ENCODE results near the gene LBHD2.
A peak's percentile ranks its signal among the peaks of the same experiment; 100 is the strongest.

The LBHD2 gene

DNA sequence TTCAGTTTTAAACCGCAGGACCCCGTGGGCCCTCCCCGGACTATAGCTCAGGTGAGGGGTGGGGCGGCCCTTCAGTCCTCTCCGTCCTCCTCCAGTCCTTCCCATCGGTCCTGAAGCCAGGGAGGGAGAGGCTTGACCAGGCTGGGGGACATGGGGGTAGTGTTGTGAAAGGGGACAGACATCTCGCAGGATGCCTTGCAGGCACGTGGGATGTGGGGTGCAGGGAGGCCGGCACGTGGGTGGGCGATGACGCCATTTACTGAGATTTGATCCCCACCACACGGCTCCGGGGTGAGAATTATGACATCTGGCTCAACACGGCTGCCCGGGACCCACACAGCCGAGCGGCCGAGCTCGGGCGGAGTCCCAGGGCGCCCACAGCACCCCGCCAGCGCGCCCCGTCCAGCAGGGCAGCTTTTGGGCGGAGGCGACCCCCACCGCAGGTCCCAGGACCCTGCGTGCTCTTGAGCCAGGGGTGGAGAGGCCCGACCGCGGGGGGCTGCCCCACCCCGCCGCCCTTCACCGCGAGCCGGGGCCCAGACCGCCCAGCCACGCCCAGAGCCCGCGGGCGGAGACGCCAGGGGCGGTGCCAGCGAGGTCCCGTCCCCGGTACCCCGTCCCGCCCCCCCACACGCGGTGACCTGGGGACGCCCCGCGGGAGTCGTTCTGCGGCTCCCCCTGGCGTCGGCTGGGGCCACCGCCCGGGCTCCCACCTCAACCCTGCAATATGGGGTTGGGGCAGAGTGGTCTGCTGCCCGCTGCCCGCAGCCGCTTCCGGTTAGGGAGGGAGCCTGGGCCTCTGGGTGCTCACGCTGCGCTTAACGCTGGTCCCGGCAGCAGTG is 7.3 kb downstream of the LBHD2 start:
- H3K4me3 ChIP-seq (ENCODE audit: low read depth, low read length): peak overlapping the region; percentile 50
- peak; percentile 79 for DNase-seq (ENCODE audit: low read depth)
- peak; percentile 66 for TF ChIP-seq CTCF (IDR thresholded peaks at IDR 0.05; ENCODE audit: insufficient read depth, low read depth, low read length, missing control alignments)

- DNase-seq (ENCODE audit: low read depth): no peak
- TF ChIP-seq CTCF (IDR thresholded peaks at IDR 0.05; ENCODE audit: insufficient read depth, low read depth, low read length, missing control alignments): no peak
- peak overlapping the region; percentile 50 for H3K4me3 ChIP-seq (ENCODE audit: low read depth, low read length)
Observed at GRCh38 chr14:103091883-103092222, 7.8 kb downstream of the LBHD2 start.

DNA sequence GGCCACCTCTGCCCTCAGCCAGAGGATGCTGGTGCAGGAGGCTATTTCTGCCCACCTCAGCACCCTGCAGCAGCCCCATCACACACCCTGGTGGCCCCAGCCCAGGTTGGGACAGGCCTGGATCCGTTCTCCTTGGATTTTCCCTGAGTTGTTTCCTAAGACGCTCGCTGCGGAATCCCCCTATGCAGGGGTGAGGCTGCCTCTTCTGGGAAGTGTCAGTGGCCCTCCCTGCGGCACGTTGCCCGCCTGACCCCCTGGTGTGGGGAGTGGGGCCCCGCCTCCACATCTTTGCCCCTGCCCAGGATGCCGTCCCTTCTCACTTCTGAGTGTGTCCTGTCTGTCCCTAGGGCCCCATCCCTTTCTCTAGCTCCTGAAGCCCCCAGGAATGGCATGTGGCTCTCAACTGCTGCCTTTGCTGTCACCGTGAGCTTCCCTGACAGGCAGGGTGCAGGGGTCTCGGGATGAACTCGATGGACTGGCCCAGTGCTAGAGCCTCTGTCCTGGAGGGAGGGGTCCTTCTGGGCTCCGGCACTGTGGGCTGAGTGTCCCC is 9.9 kb downstream of the LBHD2 start:
- TF ChIP-seq CTCF (IDR thresholded peaks at IDR 0.05; ENCODE audit: insufficient read depth, low read depth, low read length, missing control alignments): no peak
- no peak overlapping the region for H3K4me3 ChIP-seq (ENCODE audit: low read depth, low read length)

DNA sequence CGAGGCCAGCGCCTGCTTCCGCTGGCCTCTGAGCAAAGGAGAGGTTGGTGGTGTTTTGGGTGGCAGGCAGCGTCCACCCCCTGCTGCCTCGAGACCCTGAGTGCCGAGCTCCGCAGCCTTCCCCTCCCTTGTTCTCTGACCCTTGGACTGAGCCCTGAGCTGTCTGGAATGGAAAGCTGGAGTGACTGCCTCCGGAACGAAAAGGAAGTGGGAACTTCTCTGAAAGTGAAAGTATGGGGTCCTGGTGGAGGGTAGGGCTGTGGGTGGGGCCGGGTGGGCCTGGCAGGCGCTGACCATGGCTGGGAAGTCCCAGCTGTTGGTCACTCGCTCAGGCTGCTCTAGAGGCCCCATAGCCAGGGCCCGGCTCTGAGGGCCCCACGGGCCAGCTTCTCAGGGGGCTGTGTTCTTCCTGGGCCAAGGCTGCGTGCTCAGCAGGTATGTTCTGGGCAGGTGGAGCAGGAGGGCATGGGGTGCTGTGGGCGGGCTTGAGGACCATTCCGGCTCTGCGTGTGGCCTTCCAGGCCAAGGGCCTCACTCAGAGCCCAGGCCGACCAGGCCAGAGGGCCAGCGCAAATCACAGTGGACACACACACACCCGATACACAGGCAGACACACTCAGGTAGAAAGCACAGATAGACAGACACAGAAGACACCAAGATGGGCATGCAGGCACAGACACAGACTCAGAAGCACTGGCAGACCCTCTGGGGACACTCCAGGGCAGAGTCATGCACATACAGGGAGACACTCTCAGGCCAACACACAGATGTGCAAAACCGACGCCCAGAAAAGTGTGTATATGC is 10.6 kb downstream of the LBHD2 start, which contains the start of gene EXOC3L4:
Gene EXOC3L4, plus strand, starts transcription at position 320 of the 804 bp plus-strand sequence. CDS start 5,495 bp downstream, outside the sequence.
- no peak within 1 kb of the TSS for H3K4me3 ChIP-seq (ENCODE audit: low read depth, low read length)
- no peak for TF ChIP-seq CTCF (IDR thresholded peaks at IDR 0.05; ENCODE audit: insufficient read depth, low read depth, low read length, missing control alignments)
- no peak for DNase-seq (ENCODE audit: low read depth)

More for the DNA sequence above, 9.9 kb downstream of the LBHD2 start:
- DNase-seq (ENCODE audit: low read depth): no peak

GRCh38 chr14:103095210-103095778 is 11.3 kb downstream of the LBHD2 start:
- no peak for DNase-seq (ENCODE audit: low read depth)
- no peak for TF ChIP-seq CTCF (IDR thresholded peaks at IDR 0.05; ENCODE audit: insufficient read depth, low read depth, low read length, missing control alignments)
- no peak overlapping the region for H3K4me3 ChIP-seq (ENCODE audit: low read depth, low read length)

GRCh38 chr14:103096387-103096786 is 12.4 kb downstream of the LBHD2 start:
- no peak overlapping the region for H3K4me3 ChIP-seq (ENCODE audit: low read depth, low read length)
- TF ChIP-seq CTCF (IDR thresholded peaks at IDR 0.05; ENCODE audit: insufficient read depth, low read depth, low read length, missing control alignments): no peak
- DNase-seq (ENCODE audit: low read depth): no peak

Data from GM12865 (cell line).